GM21390 (cell line): ENCODE measurements around the gene KYNU.
A peak's percentile ranks its signal among the peaks of the same experiment; 100 is the strongest.
"Not testable (repeated sequence)": the region's sequence is repeated elsewhere in the genome, so short reads cannot be mapped to it uniquely, and the experiment has no call there.

ENCODE experiments used
- ATAC-seq: cut with Tn5 transposase; IDR thresholded peaks from one replicate; pipeline ENCODE4 v1.9.1; 2021; ENCODE audit not compliant: unreplicated experiment

The KYNU gene

DNA sequence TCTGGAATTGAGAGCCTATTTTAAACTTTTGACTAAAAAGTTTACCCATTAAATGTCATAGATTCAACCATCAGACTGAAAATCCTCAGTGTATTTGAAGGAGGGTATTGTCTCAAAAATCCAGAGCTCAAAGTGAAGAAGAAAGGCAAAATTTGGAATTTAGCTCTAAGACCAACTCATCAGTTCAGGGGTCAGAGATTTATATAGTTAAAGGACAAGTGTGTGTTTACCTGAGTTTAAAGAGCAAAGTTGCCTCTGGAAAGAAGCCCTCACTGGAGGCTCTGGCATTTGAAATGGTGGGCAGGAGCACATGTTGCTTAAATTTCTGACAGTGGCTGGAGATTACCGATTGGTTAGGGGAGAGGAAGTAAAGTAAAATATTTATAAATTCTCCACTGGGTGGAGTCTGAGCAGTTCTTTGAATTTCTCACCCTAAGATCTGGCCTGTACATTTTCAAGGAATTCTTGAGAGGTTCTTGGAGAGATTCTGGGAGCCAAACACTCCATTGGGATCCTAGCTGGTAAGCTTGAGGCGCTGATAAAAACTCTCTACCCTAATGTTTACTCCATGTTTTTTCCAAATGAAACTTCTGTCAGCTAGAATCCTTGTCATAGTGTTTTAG lies at the start of gene KYNU:
KYNU (plus strand) TSS at position 449 of the 623 bp plus-strand sequence. CDS start 7,704 bp downstream, outside the sequence.
- ATAC-seq: peak; percentile 53

GRCh38 chr2:142834021-142834420 lies 43.4 kb upstream of the KYNU start:
- ATAC-seq: no peak

GRCh38 chr2:142840436-142840835 lies 37.0 kb upstream of the KYNU start:
- no peak for ATAC-seq

DNA sequence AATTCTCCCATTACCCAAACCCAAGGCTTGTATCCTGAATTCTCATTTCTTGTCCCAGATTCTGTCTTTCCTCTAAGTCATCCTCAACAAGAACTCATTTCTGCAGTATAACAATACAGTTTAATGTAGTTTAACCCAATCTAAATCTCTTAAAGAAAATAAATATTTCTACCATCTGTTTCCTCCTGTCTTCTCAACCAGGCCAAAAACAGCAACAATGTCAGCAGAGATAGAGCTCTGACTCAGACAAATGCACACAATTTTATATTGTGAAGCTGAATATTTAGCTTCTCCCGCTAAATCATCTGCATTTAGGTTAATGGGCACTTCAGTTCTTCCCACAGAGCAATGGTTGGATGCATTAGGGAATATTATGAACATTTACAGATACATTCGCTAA lies 35.7 kb upstream of the KYNU start:
- no peak for ATAC-seq

- no peak for ATAC-seq
Observed at GRCh38 chr2:142842369-142842768, 35.1 kb upstream of the KYNU start.

GRCh38 chr2:142843731-142844130 lies 33.7 kb upstream of the KYNU start:
- ATAC-seq: no peak

DNA sequence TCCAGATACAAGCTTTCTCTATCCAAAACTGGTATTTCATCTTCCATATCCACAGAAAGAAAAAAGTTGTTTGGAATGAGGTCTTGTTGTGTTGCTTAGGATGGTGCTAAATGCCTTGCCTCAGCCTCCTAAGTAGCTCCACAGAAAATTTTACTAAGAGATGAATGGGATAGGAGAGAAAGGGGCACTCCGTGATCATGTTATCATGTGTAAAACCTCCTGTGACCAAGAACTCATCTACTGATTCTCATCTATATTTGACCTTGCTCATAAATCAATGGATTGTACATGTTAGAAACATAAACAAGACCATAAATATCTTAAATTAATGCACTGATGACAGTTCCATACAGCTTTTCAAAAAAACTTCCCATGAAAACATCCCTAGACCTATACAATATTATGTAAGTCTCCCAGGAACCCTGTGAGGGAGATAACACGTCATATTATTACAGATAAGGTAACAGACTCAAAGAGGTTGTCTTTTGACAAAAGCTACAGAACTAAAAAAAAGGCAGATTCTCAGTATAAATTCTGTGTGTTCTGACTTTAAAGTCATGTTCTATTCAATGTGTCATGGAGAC lies 29.3 kb upstream of the KYNU start:
- no peak for ATAC-seq

- ATAC-seq: no peak
Observed at GRCh38 chr2:142849820-142850219, 27.6 kb upstream of the KYNU start.

- ATAC-seq: no peak
Observed at GRCh38 chr2:142853912-142854311, 23.6 kb upstream of the KYNU start.

GRCh38 chr2:142857256-142858164 lies 20.0 kb upstream of the KYNU start:
- ATAC-seq: no peak

- ATAC-seq: no peak
Observed at GRCh38 chr2:142858961-142859360, 18.5 kb upstream of the KYNU start.

- no peak for ATAC-seq
Observed at GRCh38 chr2:142862299-142862698, 15.2 kb upstream of the KYNU start.

DNA sequence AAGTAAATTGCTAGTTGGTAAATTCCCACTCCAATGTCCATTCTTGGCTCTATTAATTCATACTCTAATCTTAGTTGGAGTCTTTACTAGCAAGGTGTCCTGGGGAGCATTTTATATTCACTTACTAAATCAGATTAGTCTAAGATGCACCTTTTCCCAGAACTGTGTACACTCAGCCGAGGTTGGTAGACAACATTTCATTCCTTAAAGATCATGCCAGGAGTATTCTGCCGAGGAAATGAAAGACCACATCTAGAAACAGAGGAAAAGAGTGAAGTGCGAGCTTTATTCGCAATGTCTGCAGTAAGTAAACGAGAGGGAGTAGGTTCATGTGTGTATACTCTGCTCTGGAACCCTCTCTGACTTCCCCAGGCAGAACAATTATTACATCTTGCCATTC lies 14.6 kb upstream of the KYNU start:
- no peak for ATAC-seq

GRCh38 chr2:142863485-142863961 lies 13.9 kb upstream of the KYNU start:
- ATAC-seq: no peak

- not testable (repeated sequence) for ATAC-seq
Observed at GRCh38 chr2:142864605-142865004, 12.9 kb upstream of the KYNU start.

- peak; percentile 92 for ATAC-seq
Observed at GRCh38 chr2:142865924-142866323, 11.5 kb upstream of the KYNU start.

DNA sequence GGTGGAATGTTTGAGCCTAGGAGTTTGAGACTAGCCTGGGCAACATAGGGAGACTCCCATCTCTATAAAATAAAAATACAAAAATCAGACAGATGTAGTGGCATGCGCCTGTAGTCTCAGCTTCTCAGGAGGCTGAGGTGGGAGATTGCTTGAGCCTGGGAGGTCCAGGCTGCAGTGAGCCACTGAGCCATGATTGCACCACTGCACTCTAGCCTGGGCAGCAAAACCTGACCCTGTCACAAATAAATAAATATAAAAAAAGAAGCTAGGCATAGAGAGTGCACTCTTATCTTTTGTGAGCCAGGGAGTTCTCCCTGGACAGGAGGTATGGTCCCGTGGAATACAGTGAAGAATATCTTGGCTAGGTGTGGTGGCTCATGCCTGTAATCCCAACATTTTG lies 11.0 kb upstream of the KYNU start:
- ATAC-seq: peak; percentile 29

GRCh38 chr2:142867136-142867535 lies 10.3 kb upstream of the KYNU start:
- no peak for ATAC-seq

DNA sequence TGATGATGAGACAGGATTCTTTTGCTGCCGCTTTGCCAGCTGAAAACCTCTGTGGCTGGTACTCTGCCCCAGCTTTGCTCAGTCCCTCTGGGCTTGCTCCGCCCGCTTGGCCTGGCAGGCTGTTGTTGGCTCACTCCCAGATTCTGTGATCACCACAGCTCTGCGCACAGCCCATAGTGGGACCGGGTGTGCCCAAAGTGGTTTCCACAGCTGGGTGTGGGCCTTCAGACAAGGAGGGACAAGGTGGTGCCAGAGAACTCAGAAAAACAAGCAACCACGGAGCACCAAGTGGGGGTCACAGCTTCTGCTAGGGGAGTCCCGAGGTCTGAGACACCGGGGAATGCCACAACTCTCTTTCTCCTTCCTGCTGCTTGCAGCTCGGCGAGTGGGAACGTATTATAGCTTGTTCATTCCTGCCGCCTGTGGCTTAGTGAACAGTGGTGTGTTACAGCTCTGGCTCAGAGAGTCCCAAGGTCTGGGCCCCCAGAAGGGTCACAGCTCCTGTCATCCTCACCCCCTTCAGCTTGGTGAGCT lies 9.2 kb upstream of the KYNU start:
- ATAC-seq: no peak

DNA sequence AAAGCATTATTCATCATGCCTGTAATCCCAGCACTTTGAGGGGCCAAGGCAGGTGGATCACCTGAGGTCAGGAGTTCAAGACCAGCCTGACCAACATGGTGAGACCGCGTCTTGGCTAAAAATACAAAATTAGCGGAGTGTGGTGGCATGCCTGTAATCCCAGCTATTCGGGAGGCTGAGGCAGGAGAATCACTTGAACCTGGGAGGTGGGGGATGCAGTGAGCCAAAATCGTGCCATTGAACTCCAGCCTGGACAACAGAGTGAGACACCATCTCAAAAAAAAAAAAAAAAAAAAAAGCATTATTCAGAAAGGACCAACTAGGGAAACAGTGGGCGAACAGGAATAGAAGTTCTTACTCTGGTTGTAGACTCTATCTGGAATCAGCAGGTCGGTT lies 8.4 kb upstream of the KYNU start:
- ATAC-seq: not testable (repeated sequence)

GRCh38 chr2:142869461-142870106 lies 7.9 kb upstream of the KYNU start:
- no peak for ATAC-seq
